SH-SY5Y (cell line): Measurements from ENCODE around the gene C2orf78.
"Not testable (repeated sequence)": the region's sequence is repeated elsewhere in the genome, so short reads cannot be mapped to it uniquely, and the experiment has no call there.

Experiments used
- GATA2 ChIP-seq: IDR thresholded peaks from 2 replicates; pipeline ENCODE4 v1.6.1; 2011; ENCODE audit warnings: mild to moderate bottlenecking, low read depth, low read length
- GATA3 ChIP-seq: IDR thresholded peaks from 2 replicates; pipeline ENCODE4 v1.6.1; 2011; ENCODE audit warnings: low read depth, mild to moderate bottlenecking, low read length, moderate library complexity

- TF ChIP-seq GATA2, GATA3: not testable (repeated sequence)
These were observed at the start of gene C2orf78 for GRCh38 chr2:73783883-73784282.
